Measurements from ENCODE around the gene HOXD8. TPM values are rescaled to one million over a fixed set of nuclear protein-coding genes. Genes with fewer than 3 reads are reported as not detected.

The HOXD8 gene
- total RNA-seq, 1 experiment from 2014 or later, result 0.39 TPM

DNA sequence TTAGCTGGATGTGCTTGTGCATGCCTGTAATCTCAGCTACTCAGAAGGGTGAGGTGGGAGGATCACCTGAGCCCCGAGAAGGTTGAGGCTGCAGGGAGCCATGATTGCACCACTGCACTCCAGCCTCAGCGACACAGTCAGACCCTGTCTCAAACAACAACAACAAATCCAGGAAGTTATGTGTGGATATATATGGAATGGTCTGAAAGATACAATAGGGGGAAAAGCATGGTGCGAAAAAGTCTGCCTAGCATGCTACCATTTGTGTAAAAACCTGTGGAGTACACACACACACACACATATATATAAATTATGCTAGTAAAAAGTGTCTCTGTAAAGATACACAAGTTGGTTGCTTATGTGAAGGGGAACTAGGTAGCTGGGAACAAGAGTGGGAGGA, 52.0 kb downstream of the HOXD8 start:
- Histone ChIP-seq H2AFZ (no peak overlapping the region), H3K4me2 (no peak overlapping the region), H3K27me3 (ENCODE audit: insufficient read depth, low read depth) (peaks cover 47% of the 10 kb centered on the region), H4K20me1 (ENCODE audit: insufficient read depth) (no peaks in the 10 kb centered on the region), H3K9me2 (ENCODE audit: insufficient read depth) (no peaks in the 10 kb centered on the region), H3K9me3 (ENCODE audit: insufficient read depth, low read depth) (no peaks in the 10 kb centered on the region), H3K4me3 (no peak overlapping the region), H3F3A (ENCODE audit: insufficient read depth, low read depth) (no peaks in the 10 kb centered on the region), H3K79me2 (ENCODE audit: low read depth) (no peaks in the 10 kb centered on the region), H3K4me1 (replicated peaks; ENCODE audit: insufficient read depth) (no peaks in the 10 kb centered on the region), H3K36me3 (ENCODE audit: low read depth) (no peaks in the 10 kb centered on the region), H3K27ac (no peak overlapping the region)
- intact Hi-C loops (cut with micrococcal nuclease; ENCODE audit: unreplicated experiment), result no loop called here
- no peak for DNase-seq
- POLR2A ChIA-PET (ENCODE audit: unreplicated experiment), result no interaction called here
- BruUV-seq (replicated peaks), result no TSS peak
- TF ChIP-seq, protein P1, sequence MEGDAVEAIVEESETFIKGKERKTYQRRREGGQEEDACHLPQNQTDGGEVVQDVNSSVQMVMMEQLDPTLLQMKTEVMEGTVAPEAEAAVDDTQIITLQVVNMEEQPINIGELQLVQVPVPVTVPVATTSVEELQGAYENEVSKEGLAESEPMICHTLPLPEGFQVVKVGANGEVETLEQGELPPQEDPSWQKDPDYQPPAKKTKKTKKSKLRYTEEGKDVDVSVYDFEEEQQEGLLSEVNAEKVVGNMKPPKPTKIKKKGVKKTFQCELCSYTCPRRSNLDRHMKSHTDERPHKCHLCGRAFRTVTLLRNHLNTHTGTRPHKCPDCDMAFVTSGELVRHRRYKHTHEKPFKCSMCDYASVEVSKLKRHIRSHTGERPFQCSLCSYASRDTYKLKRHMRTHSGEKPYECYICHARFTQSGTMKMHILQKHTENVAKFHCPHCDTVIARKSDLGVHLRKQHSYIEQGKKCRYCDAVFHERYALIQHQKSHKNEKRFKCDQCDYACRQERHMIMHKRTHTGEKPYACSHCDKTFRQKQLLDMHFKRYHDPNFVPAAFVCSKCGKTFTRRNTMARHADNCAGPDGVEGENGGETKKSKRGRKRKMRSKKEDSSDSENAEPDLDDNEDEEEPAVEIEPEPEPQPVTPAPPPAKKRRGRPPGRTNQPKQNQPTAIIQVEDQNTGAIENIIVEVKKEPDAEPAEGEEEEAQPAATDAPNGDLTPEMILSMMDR (conservative IDR thresholded peaks at IDR 0.05), result no peak
- TF ChIP-seq EZH2 (IDR thresholded peaks at IDR 0.05; ENCODE audit: low read depth), result no peak
- CTCF ChIA-PET, result no interaction called here

Small RNA genes lying within 50 kb of the gene (microRNA-seq; reads per million reads assigned to microRNA genes)
- 118 reads per million, percentile 53 among the genes with 10 or more reads in this experiment for gene MIR10B (ENCODE audit: borderline number of aligned reads, borderline replicate concordance)

Other genes with a start within 250 kb of the HOXD8 start
- gene LNPK, start 127.4 kb upstream of the HOXD8 start, total RNA-seq (2021), result 24.8 and 43.8 TPM in 2 replicates
- gene EVX2, start 45.7 kb upstream of the HOXD8 start, total RNA-seq (2021), result not detected in 2 replicates
- not detected in 2 replicates for gene HOXD13, start 37.0 kb upstream of the HOXD8 start, total RNA-seq (2021)
- gene HOXD12, start 29.9 kb upstream of the HOXD8 start, total RNA-seq (2021), result not detected in 2 replicates
- gene HOXD11, start 22.4 kb upstream of the HOXD8 start, total RNA-seq (2021), result not detected in 2 replicates
- gene HOXD10, start 12.9 kb upstream of the HOXD8 start, total RNA-seq (2021), result not detected in 2 replicates
- gene HOXD9, start 7.0 kb upstream of the HOXD8 start, total RNA-seq (2021), result not detected in 2 replicates
- not detected in 2 replicates for gene HOXD4, start 21.8 kb downstream of the HOXD8 start, total RNA-seq (2021)
- not detected in 2 replicates for gene HOXD3, start 27.6 kb downstream of the HOXD8 start, total RNA-seq (2021)
- gene HOXD1, start 59.0 kb downstream of the HOXD8 start, total RNA-seq (2021), result not detected in 2 replicates
- 48.5 and 53.9 TPM in 2 replicates for gene MTX2, start 139.7 kb downstream of the HOXD8 start, total RNA-seq (2021)